GM12878 (cell line): ENCODE data around the gene LRRC63. TPM values are rescaled to one million over a fixed set of nuclear protein-coding genes. Genes with fewer than 3 reads are reported as not detected.
A peak's percentile ranks its signal among the peaks of the same experiment; 100 is the strongest.

ENCODE experiments used
- ATF7 ChIP-seq: fragments of 450-650 bp; IDR thresholded peaks from 2 replicates; pipeline ENCODE4 v1.6.1; 2016; ENCODE audit warnings: low read depth, mild to moderate bottlenecking
- BCL3 ChIP-seq: IDR thresholded peaks from 2 replicates; pipeline ENCODE4 v1.6.1; 2011; ENCODE audit warnings: borderline replicate concordance, low read depth, mild to moderate bottlenecking, moderate library complexity, low read length; ENCODE audit not compliant: insufficient read depth, poor library complexity, severe bottlenecking
- CBFB ChIP-seq: IDR thresholded peaks from 2 replicates; pipeline ENCODE4 v1.6.1; 2016; ENCODE audit warnings: antibody characterized with exemption, low read depth
- CREM ChIP-seq: IDR thresholded peaks from 2 replicates; pipeline ENCODE4 v1.6.1; 2014; ENCODE audit warnings: antibody characterized with exemption, low read depth
- EGR1 ChIP-seq, 2 experiments: IDR thresholded peaks; 1 replicate in 1 of 2; 2 replicates in 1 of 2; pipeline ENCODE4 v1.6.1; 2011 to 2012; ENCODE audit warnings: low read depth in 2 of 2, low read length in 2 of 2, borderline replicate concordance in 1 of 2, mild to moderate bottlenecking in 1 of 2, moderate library complexity in 1 of 2
- EP300 ChIP-seq, 2 experiments: fragments of 150-350 bp in 1 of 2; IDR thresholded peaks; 2 replicates each; pipeline ENCODE4 v1.6.1; 2011 to 2012; ENCODE audit warnings: low read depth in 2 of 2, low read length in 2 of 2, borderline replicate concordance in 1 of 2, improper control_type of control experiment in 1 of 2, inconsistent platforms in 1 of 2; ENCODE audit not compliant: control insufficient read depth in 1 of 2
- FOXM1 ChIP-seq: IDR thresholded peaks from 2 replicates; pipeline ENCODE4 v1.6.1; 2012; ENCODE audit warnings: low read depth, mild to moderate bottlenecking, inconsistent platforms, low read length, moderate library complexity
- IKZF1 ChIP-seq: fragments of 450-650 bp; conservative IDR thresholded peaks from 2 replicates; pipeline ENCODE4 v1.6.1; 2017; ENCODE audit warnings: antibody characterized with exemption, mild to moderate bottlenecking
- JUNB ChIP-seq: IDR thresholded peaks from 2 replicates; pipeline ENCODE4 v1.6.1; 2016; ENCODE audit warnings: antibody characterized with exemption, mild to moderate bottlenecking
- KAT2A ChIP-seq: conservative IDR thresholded peaks from 2 replicates; pipeline ENCODE4 v1.6.1; 2011; ENCODE audit warnings: low read depth, low read length; ENCODE audit not compliant: control insufficient read depth
- MEF2A ChIP-seq: IDR thresholded peaks from 2 replicates; pipeline ENCODE4 v1.6.1; 2011; ENCODE audit warnings: low read depth, mild to moderate bottlenecking, low read length, moderate library complexity; ENCODE audit not compliant: insufficient read depth
- MTA2 ChIP-seq: fragments of 450-650 bp; IDR thresholded peaks from 2 replicates; pipeline ENCODE4 v1.6.1; 2016; ENCODE audit warnings: low read depth, mild to moderate bottlenecking, moderate library complexity
- NFIC ChIP-seq: IDR thresholded peaks from 2 replicates; pipeline ENCODE4 v1.6.1; 2012; ENCODE audit warnings: low read depth, mild to moderate bottlenecking, inconsistent platforms, low read length, moderate library complexity
- RUNX3 ChIP-seq: IDR thresholded peaks from 2 replicates; pipeline ENCODE4 v1.6.1; 2012; ENCODE audit warnings: low read length, inconsistent platforms
- SMARCA5 ChIP-seq: fragments of 450-650 bp; IDR thresholded peaks from 2 replicates; pipeline ENCODE4 v1.6.1; 2017; ENCODE audit warnings: mild to moderate bottlenecking
- TBL1XR1 ChIP-seq: IDR thresholded peaks from 2 replicates; pipeline ENCODE4 v1.6.1; 2012; ENCODE audit warnings: low read depth, low read length, improper control_type of control experiment
- TCF7 ChIP-seq: IDR thresholded peaks from 2 replicates; pipeline ENCODE4 v1.6.1; 2014; ENCODE audit warnings: antibody characterized with exemption, borderline replicate concordance
- polyA plus RNA-seq, 11 experiments: library from polyadenylated mRNA; depleted of rRNA in 4 of 11; unstranded in 6 of 11; stranded (reverse) in 5 of 11; fragments of >200 nt; fragmentation: Nextera tagmentation in 4 of 11; fragmentation: Illumina TruSeq in 1 of 11; extraction: Ambion mirVana in 4 of 11; extraction: Trizol in 1 of 11; gene quantifications; 1 replicate in 1 of 11; 2 replicates in 10 of 11; pipeline versions ENCODE4 v1.2.1 to v1.2.3, GENCODE V29; 2011 to 2016; ENCODE audit warnings: inconsistent platforms in 2 of 11, missing spikeins in 2 of 11, low read depth in 1 of 11
- total RNA-seq, 4 experiments: library from RNA; depleted of rRNA in 3 of 4; stranded (reverse); fragments of >200 nt in 3 of 4; fragmentation: Illumina TruSeq in 1 of 4; extraction: Trizol in 1 of 4; gene quantifications; 2 replicates each; pipeline versions ENCODE4 v1.2.1 to v1.2.3, GENCODE V29; 2013 to 2021
- TF ChIP-seq, protein P1 (sequence below): IDR thresholded peaks from 2 replicates; pipeline ENCODE4 v1.6.1; 2012; ENCODE audit warnings: improper control_type of control experiment, low read depth, low read length; ENCODE audit not compliant: insufficient replicate concordance

LRRC63 gene
- total and polyA plus RNA-seq, 10 of the 15 experiments (the other 5 are each of a cell fraction or from before 2014, with no cell fraction given) = 0.34 to 0.98 (median 0.76) TPM; not detected in 1

DNA sequence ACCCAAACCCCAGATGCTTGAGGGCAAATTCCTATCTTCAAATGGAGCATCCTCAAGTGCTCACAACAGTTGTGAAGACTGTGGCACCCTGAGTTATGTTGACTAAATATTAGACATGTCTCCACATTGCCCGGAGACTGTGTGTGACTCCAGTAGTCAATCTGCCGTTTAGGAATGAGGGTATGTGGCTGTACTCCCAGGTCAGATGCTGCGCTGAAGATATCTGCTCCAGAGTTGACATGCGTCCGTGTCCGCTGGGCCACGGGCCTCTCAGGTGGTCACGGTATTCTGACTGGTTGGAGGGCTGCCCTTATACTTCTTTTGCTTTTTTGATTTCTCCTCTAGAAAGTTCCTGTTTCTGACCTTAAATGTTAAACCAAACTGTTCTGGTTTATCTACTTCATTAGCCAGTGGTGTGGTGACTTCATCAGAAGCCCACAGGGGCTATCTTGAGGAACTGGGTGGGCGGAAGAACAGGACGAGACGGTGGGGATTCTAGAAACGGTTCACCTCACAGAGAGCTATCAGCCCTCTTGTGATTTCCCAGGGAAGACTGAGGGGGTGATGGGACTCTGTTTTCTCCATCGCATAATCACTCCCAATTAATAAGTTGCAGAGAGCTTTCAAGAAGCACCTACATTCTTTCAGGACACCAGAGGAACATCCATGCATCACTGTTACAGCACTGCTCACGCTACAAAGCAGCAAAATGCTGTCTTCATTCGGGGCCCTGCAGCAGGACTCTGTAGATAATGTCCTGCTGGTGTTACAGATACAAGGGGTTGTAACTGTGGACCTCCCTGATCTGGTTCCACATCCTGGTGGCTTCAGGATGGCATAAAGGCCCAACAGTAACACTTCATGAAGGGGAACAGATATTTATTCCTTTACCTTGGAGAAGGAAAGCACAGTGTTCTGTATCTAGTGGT lies 28.4 kb upstream of the LRRC63 start (continued):
- TF ChIP-seq TCF7 (no peak), NFIC (0 out of 2 replicates have a peak, but pooled peaks have one; percentile 16), CREM (peak; percentile 74; the same call in 1 of the 2 replicates), FOXM1 (peak; percentile 58; the same call in 1 of the 2 replicates), EGR1 (IDR thresholded peaks at IDR 0.05; ENCODE audit: borderline replicate concordance in 1 of 2, low read depth in 2 of 2, low read length in 2 of 2) (peak in 1 of 2 experiments; percentile 59; a peak in 1 of 3 replicates), RUNX3 (peak; percentile 75), ATF7 (peak; percentile 54), IKZF1 (peak; percentile 67), MTA2 (peak; percentile 33; the same call in 1 of the 2 replicates), BCL3 (peak; percentile 47), KAT2A (no peak), TBL1XR1 (0 out of 2 replicates have a peak, but pooled peaks have one; percentile 19), SMARCA5 (0 out of 2 replicates have a peak, but pooled peaks have one; percentile 10), JUNB (0 out of 2 replicates have a peak, but pooled peaks have one; percentile 10), EP300 (IDR thresholded peaks at IDR 0.05; ENCODE audit: borderline replicate concordance in 1 of 2, control insufficient read depth in 1 of 2, low read depth in 2 of 2, low read length in 2 of 2) (0 out of 4 replicates have a peak, but pooled peaks of 1 of the 2 experiments have one; percentile 17), CBFB (peak; percentile 50; the same call in 1 of the 2 replicates), MEF2A (0 out of 2 replicates have a peak, but pooled peaks have one; percentile 50)
- TF ChIP-seq, protein P1, sequence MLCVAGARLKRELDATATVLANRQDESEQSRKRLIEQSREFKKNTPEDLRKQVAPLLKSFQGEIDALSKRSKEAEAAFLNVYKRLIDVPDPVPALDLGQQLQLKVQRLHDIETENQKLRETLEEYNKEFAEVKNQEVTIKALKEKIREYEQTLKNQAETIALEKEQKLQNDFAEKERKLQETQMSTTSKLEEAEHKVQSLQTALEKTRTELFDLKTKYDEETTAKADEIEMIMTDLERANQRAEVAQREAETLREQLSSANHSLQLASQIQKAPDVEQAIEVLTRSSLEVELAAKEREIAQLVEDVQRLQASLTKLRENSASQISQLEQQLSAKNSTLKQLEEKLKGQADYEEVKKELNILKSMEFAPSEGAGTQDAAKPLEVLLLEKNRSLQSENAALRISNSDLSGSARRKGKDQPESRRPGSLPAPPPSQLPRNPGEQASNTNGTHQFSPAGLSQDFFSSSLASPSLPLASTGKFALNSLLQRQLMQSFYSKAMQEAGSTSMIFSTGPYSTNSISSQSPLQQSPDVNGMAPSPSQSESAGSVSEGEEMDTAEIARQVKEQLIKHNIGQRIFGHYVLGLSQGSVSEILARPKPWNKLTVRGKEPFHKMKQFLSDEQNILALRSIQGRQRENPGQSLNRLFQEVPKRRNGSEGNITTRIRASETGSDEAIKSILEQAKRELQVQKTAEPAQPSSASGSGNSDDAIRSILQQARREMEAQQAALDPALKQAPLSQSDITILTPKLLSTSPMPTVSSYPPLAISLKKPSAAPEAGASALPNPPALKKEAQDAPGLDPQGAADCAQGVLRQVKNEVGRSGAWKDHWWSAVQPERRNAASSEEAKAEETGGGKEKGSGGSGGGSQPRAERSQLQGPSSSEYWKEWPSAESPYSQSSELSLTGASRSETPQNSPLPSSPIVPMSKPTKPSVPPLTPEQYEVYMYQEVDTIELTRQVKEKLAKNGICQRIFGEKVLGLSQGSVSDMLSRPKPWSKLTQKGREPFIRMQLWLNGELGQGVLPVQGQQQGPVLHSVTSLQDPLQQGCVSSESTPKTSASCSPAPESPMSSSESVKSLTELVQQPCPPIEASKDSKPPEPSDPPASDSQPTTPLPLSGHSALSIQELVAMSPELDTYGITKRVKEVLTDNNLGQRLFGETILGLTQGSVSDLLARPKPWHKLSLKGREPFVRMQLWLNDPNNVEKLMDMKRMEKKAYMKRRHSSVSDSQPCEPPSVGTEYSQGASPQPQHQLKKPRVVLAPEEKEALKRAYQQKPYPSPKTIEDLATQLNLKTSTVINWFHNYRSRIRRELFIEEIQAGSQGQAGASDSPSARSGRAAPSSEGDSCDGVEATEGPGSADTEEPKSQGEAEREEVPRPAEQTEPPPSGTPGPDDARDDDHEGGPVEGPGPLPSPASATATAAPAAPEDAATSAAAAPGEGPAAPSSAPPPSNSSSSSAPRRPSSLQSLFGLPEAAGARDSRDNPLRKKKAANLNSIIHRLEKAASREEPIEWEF = no peak
